Liver (tissue), 3 donors: ENCODE measurements around the gene HDDC3.

Experiments used
- EGR1 ChIP-seq, 2 donors: IDR thresholded peaks; 2 replicates each; pipeline ENCODE4 v1.6.1; 2016 to 2018; ENCODE audit warnings: antibody characterized with exemption in 2 of 2, low read depth in 2 of 2
- FOXA1 ChIP-seq: IDR thresholded peaks from 2 replicates; pipeline ENCODE4 v1.6.1; 2016; ENCODE audit warnings: antibody characterized with exemption
- HNF4G ChIP-seq: IDR thresholded peaks from 2 replicates; pipeline ENCODE4 v1.6.1; 2016; ENCODE audit warnings: antibody characterized with exemption
- NR2F2 ChIP-seq: IDR thresholded peaks from 2 replicates; pipeline ENCODE4 v1.6.1; 2016; ENCODE audit warnings: antibody characterized with exemption
- RAD21 ChIP-seq, 2 donors: IDR thresholded peaks; 2 replicates each; pipeline ENCODE4 v1.6.1; 2016; ENCODE audit warnings: antibody characterized with exemption in 2 of 2, mild to moderate bottlenecking in 2 of 2
- TAF1 ChIP-seq: conservative IDR thresholded peaks from 2 replicates; pipeline ENCODE4 v1.6.1; 2016; ENCODE audit warnings: antibody characterized with exemption, mild to moderate bottlenecking
- YY1 ChIP-seq: IDR thresholded peaks from 2 replicates; pipeline ENCODE4 v1.6.1; 2016; ENCODE audit warnings: antibody characterized with exemption, mild to moderate bottlenecking
- TF ChIP-seq, protein P1 (sequence below): fragments of 150-350 bp; IDR thresholded peaks from 2 replicates; pipeline ENCODE4 v1.5.1; 2017; ENCODE audit warnings: improper control_type of control experiment, low read depth, low read length; ENCODE audit not compliant: missing input control
- donor health status: healthy.
- donor health status: healthy.

DNA sequence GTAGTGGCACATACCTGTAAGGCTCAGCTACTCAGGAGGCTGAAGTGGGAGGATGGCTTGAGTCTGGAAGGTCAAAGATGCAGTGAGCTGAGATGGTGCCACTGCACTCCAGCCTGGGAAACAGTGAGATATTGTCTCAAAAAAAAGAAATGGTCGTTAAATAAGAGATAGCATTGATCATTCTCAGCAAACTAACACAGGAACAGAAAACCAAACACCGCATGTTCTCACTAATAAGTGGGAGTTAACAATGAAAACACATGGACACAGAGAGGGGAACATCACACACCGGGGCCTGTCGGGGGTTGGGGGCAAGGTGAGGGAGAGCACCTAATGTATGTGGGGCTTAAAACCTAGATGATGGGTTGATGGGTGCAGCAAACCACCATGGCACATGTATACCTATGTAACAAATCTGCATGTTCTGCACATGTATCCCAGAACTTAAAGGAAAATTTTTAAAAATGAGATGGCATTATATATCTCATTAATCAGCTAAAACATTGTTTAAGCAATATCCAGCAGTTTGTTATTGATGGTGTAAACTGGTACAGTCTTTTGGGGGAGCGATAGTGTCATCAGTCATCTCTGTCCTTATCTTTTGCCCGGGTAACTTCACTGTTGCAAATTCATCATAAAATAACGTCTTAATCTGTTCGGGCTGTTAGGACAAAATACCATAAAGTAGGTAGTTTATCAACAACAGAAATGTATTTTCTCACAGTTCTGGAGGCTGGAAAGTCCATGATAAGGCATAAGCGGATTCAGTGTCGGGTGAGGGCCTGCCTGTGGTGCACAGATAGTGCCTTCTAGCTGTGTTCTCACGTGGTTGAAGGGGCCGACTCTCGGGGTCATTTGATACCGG, 30.9 kb downstream of the HDDC3 start:
- TF ChIP-seq FOXA1 (no peak), YY1 (no peak), RAD21 (IDR thresholded peaks at IDR 0.05) (no peak), HNF4G (no peak), TAF1 (no peak), NR2F2 (no peak), EGR1 (IDR thresholded peaks at IDR 0.05; ENCODE audit: low read depth in 2 of 2) (no peak)
- TF ChIP-seq, protein P1, sequence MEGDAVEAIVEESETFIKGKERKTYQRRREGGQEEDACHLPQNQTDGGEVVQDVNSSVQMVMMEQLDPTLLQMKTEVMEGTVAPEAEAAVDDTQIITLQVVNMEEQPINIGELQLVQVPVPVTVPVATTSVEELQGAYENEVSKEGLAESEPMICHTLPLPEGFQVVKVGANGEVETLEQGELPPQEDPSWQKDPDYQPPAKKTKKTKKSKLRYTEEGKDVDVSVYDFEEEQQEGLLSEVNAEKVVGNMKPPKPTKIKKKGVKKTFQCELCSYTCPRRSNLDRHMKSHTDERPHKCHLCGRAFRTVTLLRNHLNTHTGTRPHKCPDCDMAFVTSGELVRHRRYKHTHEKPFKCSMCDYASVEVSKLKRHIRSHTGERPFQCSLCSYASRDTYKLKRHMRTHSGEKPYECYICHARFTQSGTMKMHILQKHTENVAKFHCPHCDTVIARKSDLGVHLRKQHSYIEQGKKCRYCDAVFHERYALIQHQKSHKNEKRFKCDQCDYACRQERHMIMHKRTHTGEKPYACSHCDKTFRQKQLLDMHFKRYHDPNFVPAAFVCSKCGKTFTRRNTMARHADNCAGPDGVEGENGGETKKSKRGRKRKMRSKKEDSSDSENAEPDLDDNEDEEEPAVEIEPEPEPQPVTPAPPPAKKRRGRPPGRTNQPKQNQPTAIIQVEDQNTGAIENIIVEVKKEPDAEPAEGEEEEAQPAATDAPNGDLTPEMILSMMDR = no peak
